Ectodermal cell (in vitro differentiated cells): Measurements from ENCODE around the gene NAA11.
"Not testable (repeated sequence)": the region's sequence is repeated elsewhere in the genome, so short reads cannot be mapped to it uniquely, and the experiment has no call there.

Experiments used
- H3K27ac ChIP-seq: 2 replicates; pipeline ENCODE4 v1.7.0; 2013; ENCODE audit warnings: mild to moderate bottlenecking, low read depth, low read length; ENCODE audit not compliant: insufficient read depth, poor library complexity, severe bottlenecking
- H3K27me3 ChIP-seq: 2 replicates; pipeline ENCODE4 v1.7.0; 2013; ENCODE audit warnings: mild to moderate bottlenecking, low read length; ENCODE audit not compliant: insufficient read depth, control insufficient read depth, poor library complexity, severe bottlenecking
- H3K36me3 ChIP-seq: one replicate; pipeline ENCODE4 v1.7.0; 2013; ENCODE audit warnings: low read length; ENCODE audit not compliant: control insufficient read depth, insufficient read depth
- H3K4me1 ChIP-seq: one replicate; pipeline ENCODE4 v1.7.0; 2013; ENCODE audit warnings: low read length; ENCODE audit not compliant: control insufficient read depth, insufficient read depth
- H3K4me3 ChIP-seq: 2 replicates; pipeline ENCODE4 v1.7.0; 2013; ENCODE audit warnings: low read depth, low read length, control low read depth; ENCODE audit not compliant: insufficient read depth
- H3K9me3 ChIP-seq: 2 replicates; pipeline ENCODE4 v1.7.0; 2013; ENCODE audit warnings: mild to moderate bottlenecking, low read length, moderate library complexity; ENCODE audit not compliant: control insufficient read depth
- WGBS, 2 experiments: methylation state at CpG; one replicate each; pipeline ENCODE4 v1.1.7; 2013; ENCODE audit warnings: missing lambda C conversion rate in 2 of 2; 5-methylcytosine and 5-hydroxymethylcytosine counted together

Gene NAA11

GRCh38 chr4:79294064-79294463 is 31.8 kb downstream of the NAA11 start:
- H3K9me3 ChIP-seq, result no peaks in the 10 kb centered on the region
- H3K36me3 ChIP-seq, result no peaks in the 10 kb centered on the region
- 96 to 100% methylated on average over 2 of the region's 2 CpGs for WGBS, 2 experiments
- H3K4me3 ChIP-seq, result no peak overlapping the region
- no peaks in the 10 kb centered on the region for H3K4me1 ChIP-seq
- H3K27ac ChIP-seq, result no peak overlapping the region
- H3K27me3 ChIP-seq, result no peaks in the 10 kb centered on the region

- Histone ChIP-seq H3K36me3 (no peaks in the 10 kb centered on the region), H3K4me3 (no peak overlapping the region), H3K4me1 (peaks cover 6% of the 10 kb centered on the region), H3K9me3 (no peaks in the 10 kb centered on the region), H3K27ac (no peak overlapping the region), H3K27me3 (no peaks in the 10 kb centered on the region)
- WGBS, 2 experiments, result 87 to 97% methylated on average over 2 of the region's 2 CpGs
These were observed 33.9 kb downstream of the NAA11 start for GRCh38 chr4:79292008-79292407.

GRCh38 chr4:79290376-79290775 is 35.5 kb downstream of the NAA11 start:
- no peak overlapping the region for H3K27ac ChIP-seq
- no peaks in the 10 kb centered on the region for H3K36me3 ChIP-seq
- H3K27me3 ChIP-seq, result no peaks in the 10 kb centered on the region
- no peak overlapping the region for H3K4me3 ChIP-seq
- no peaks in the 10 kb centered on the region for H3K9me3 ChIP-seq
- H3K4me1 ChIP-seq, result peaks cover 6% of the 10 kb centered on the region
- 90 to 94% methylated on average over 4 of the region's 4 CpGs for WGBS, 2 experiments

- Histone ChIP-seq H3K9me3 (no peaks in the 10 kb centered on the region), H3K27ac (no peak overlapping the region), H3K4me1 (peaks cover 6% of the 10 kb centered on the region), H3K36me3 (no peaks in the 10 kb centered on the region), H3K27me3 (no peaks in the 10 kb centered on the region), H3K4me3 (no peak overlapping the region)
- WGBS, 2 experiments, result 100% methylated on average over 1 of the region's 1 CpG; no CpG with 5 or more reads in 1 of the 2 experiments
These were observed 37.7 kb downstream of the NAA11 start for GRCh38 chr4:79288185-79288584.

DNA sequence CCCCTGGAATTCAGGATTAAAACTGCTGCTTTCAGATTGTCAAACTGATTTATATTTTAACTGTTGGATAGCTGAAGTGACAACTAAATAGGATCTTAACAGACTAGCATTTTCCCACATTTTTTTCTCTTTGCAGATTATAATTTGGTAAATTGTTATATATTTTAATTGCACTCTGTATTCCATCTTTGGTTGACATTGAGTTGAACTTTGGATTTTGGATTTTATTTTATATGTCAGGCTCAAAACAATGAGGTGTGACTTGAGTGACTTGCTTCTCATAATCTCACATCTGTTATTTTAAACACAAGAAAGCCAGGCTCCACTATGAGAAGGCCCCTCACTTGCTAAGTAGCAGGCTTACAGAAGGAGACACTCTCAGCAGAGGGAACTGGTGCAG is 38.1 kb downstream of the NAA11 start:
- Histone ChIP-seq H3K27me3 (no peaks in the 10 kb centered on the region), H3K9me3 (no peaks in the 10 kb centered on the region), H3K4me3 (no peak overlapping the region), H3K4me1 (peaks cover 9% of the 10 kb centered on the region), H3K27ac (no peak overlapping the region), H3K36me3 (no peaks in the 10 kb centered on the region)

GRCh38 chr4:79287076-79287475 is 38.8 kb downstream of the NAA11 start:
- Histone ChIP-seq H3K36me3 (no peaks in the 10 kb centered on the region), H3K27ac (no peak overlapping the region), H3K9me3 (no peaks in the 10 kb centered on the region), H3K4me3 (no peak overlapping the region), H3K4me1 (peaks cover 16% of the 10 kb centered on the region), H3K27me3 (no peaks in the 10 kb centered on the region)
- 95 to 100% methylated on average over 1 of the region's 2 CpGs for WGBS, 2 experiments

DNA sequence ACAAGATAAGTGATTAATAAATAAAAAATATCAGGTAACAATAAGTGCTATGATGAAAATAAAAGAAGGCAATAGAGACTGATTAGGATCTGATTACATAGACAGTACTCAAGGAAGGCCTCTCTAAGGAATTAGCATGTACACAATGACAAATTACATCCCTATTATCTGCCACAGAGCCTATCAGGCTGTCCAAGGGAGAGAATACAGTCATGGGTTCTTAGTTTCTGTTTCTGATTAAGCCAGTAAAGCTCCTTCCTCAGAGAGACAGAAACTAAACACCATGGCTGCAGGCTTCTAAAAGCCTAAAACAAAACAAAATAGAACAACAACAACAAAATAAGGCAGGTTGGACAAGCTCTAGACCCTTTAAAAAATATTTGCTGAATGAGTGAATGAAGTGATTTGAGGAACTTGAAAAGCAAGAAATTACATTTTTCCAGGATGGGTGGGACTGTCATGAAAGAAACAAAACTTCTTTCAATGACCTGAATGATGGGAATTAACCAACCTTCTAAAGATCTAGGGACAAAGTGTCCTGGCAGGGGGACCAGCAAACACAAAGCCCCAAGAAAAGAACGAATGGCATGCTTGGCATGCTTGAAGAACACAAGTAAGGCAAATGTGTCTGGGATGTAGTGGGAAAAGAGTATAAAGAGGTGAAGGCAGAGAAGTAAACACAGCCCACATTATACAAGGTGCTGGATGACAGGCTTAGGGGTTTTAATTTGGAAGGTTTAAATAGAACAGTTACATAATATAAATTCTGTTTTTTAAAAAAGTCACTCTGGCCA is 44.1 kb downstream of the NAA11 start:
- peaks cover 13% of the 10 kb centered on the region for H3K4me1 ChIP-seq
- no peaks in the 10 kb centered on the region for H3K27me3 ChIP-seq
- H3K36me3 ChIP-seq, result no peaks in the 10 kb centered on the region
- WGBS, 2 experiments, result 7 to 10% methylated on average over 1 of the region's 1 CpG
- H3K27ac ChIP-seq, result peak overlapping the region; percentile 89
- H3K4me3 ChIP-seq, result no peak overlapping the region
- no peaks in the 10 kb centered on the region for H3K9me3 ChIP-seq

- H3K4me3 ChIP-seq, H3K9me3 ChIP-seq, H3K4me1 ChIP-seq, H3K27ac ChIP-seq, H3K27me3 ChIP-seq, H3K36me3 ChIP-seq: not testable (repeated sequence)
- 98 to 99% methylated on average over 4 to 6 of the region's 7 CpGs for whole genome bisulfite sequencing, 2 experiments
These were observed 48.4 kb downstream of the NAA11 start for GRCh38 chr4:79277467-79277866.

DNA sequence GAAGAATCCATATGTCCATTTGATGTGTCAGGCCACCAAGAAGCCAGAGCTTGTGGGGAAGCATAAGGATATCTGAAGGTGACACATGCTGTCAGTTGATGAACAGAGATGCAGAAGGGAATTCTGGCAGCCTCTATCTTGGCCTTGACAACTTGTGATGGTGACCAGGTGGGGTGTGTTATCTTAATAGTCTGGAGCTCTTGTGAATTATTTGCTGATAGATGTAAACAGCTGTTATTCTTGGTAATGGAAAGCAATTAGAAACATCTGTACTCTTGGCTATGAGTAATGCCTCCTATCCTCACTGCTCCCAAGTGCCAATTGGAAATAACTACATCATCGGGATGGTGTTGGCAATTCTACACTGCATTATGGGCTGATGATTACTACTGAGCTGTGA is 51.9 kb downstream of the NAA11 start:
- no peak overlapping the region for H3K27ac ChIP-seq
- 97 to 100% methylated on average over 1 of the region's 1 CpG for WGBS, 2 experiments
- no peaks in the 10 kb centered on the region for H3K9me3 ChIP-seq
- no peaks in the 10 kb centered on the region for H3K27me3 ChIP-seq
- no peaks in the 10 kb centered on the region for H3K4me1 ChIP-seq
- no peaks in the 10 kb centered on the region for H3K36me3 ChIP-seq
- no peak overlapping the region for H3K4me3 ChIP-seq

- H3K27ac ChIP-seq, result no peak overlapping the region
- H3K9me3 ChIP-seq, result no peaks in the 10 kb centered on the region
- H3K4me3 ChIP-seq, result no peak overlapping the region
- no peaks in the 10 kb centered on the region for H3K36me3 ChIP-seq
- H3K4me1 ChIP-seq, result no peaks in the 10 kb centered on the region
- H3K27me3 ChIP-seq, result no peaks in the 10 kb centered on the region
- WGBS, 2 experiments, result 89 to 91% methylated on average over 2 to 4 of the region's 4 CpGs
These were observed 53.1 kb downstream of the NAA11 start for GRCh38 chr4:79272761-79273160.

DNA sequence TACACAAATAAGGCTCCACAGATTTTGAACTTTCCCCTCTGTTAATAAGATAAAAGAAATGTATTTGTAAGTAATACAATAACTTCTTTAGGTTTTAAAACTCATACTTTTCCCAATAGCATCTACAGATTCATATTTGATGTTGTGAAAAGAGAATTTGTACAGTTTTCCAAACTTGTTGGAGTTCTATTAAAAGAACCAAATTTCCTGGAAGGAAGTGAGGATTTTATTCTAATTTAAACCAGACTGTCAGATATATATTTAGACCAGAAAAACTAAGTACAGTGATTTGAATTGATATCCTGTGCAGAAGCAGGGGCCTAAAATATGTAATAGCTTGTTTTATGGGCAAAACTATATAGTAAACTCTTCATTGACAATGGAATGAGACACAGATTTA is 53.7 kb downstream of the NAA11 start:
- no peaks in the 10 kb centered on the region for H3K27me3 ChIP-seq
- no peak overlapping the region for H3K4me3 ChIP-seq
- H3K27ac ChIP-seq, result no peak overlapping the region
- no peaks in the 10 kb centered on the region for H3K4me1 ChIP-seq
- no peaks in the 10 kb centered on the region for H3K36me3 ChIP-seq
- H3K9me3 ChIP-seq, result no peaks in the 10 kb centered on the region
